Endothelial cell of umbilical vein (primary cell): ENCODE results near the gene SLC22A7. TPM values are rescaled to one million over a fixed set of nuclear protein-coding genes. Genes with fewer than 3 reads are reported as not detected.

Source experiments
- BruUV-seq: library from RNA; stranded (reverse); fragments of 400-500 nt; replicated peaks from 2 replicates; lab custom pipeline; 2021; lab: Mats Ljungman, UMichigan
- CTCF ChIA-PET: fragments of 300-600, 350-600 bp; sonication (Branson Sonifier 250); formaldehyde crosslinking; loops from one replicate; lab custom pipeline; 2021; ENCODE audit warnings: antibody characterized with exemption, inconsistent platforms; lab: Charles Lee
- POLR2A ChIA-PET: fragments of 300-600, 350-600 bp; sonication (Branson Sonifier 250); formaldehyde crosslinking; loops from one replicate; lab custom pipeline; 2021; ENCODE audit warnings: antibody characterized with exemption, inconsistent platforms; lab: Charles Lee
- DNase-seq: peaks from one replicate; pipeline ENCODE4 v3.0.0-alpha.2; 2011; ENCODE audit warnings: low read depth, low spot score
- FAIRE-seq: peaks from 2 replicates; lab custom pipeline; 2011; peaks lifted over from hg19 to GRCh38; lab: Jason Lieb, UNC
- H2AFZ ChIP-seq: 2 replicates; pipeline ENCODE4 v1.6.0; 2012; ENCODE audit warnings: low read depth, low read length, control low read depth, inconsistent platforms
- H3K27ac ChIP-seq: 2 replicates; pipeline ENCODE4 v1.5.1; 2011; ENCODE audit warnings: low read depth, mild to moderate bottlenecking, control low read depth, low read length, moderate library complexity; ENCODE audit not compliant: insufficient read depth
- H3K27me3 ChIP-seq, 2 experiments: 2 replicates each; pipeline versions ENCODE4 v1.6.0 to v1.6.1; 2011; ENCODE audit warnings: low read length in 2 of 2, mixed read lengths in 1 of 2; ENCODE audit not compliant: control insufficient read depth in 2 of 2, insufficient read depth in 2 of 2
- H3K36me3 ChIP-seq, 2 experiments: 2 replicates in 1 of 2; 3 replicates in 1 of 2; pipeline ENCODE4 v1.5.1; 2011; ENCODE audit warnings: low read length in 2 of 2, mild to moderate bottlenecking in 1 of 2, moderate library complexity in 1 of 2; ENCODE audit not compliant: control insufficient read depth in 2 of 2, insufficient read depth in 2 of 2; ENCODE audit errors: extremely low read depth in 1 of 2
- H3K4me1 ChIP-seq: 3 replicates; pipeline ENCODE4 v1.5.1; 2011; ENCODE audit warnings: mild to moderate bottlenecking, low read length; ENCODE audit not compliant: control insufficient read depth, insufficient read depth; ENCODE audit errors: extremely low read depth
- H3K4me2 ChIP-seq: 2 replicates; pipeline ENCODE4 v1.6.1; 2011; ENCODE audit warnings: low read length, control low read depth, mixed read lengths; ENCODE audit not compliant: insufficient read depth
- H3K4me3 ChIP-seq, 3 experiments: fragments of 200-600 bp in 1 of 3; sonication (generic), shearing (Covaris generic) in 1 of 3; replicated peaks in 1 of 3; 2 replicates each; pipeline ENCODE4 v1.5.1; 2011 to 2016; ENCODE audit warnings: control low read depth in 3 of 3, low read length in 3 of 3, mild to moderate bottlenecking in 2 of 3, inconsistent platforms in 1 of 3, low read depth in 1 of 3, moderate library complexity in 1 of 3; ENCODE audit not compliant: insufficient read depth in 1 of 3
- H3K79me2 ChIP-seq: 2 replicates; pipeline ENCODE4 v1.6.0; 2012; ENCODE audit warnings: low read length, inconsistent platforms; ENCODE audit not compliant: control insufficient read depth, insufficient read depth
- H3K9ac ChIP-seq: replicated peaks from 2 replicates; pipeline ENCODE3; 2011; ENCODE audit warnings: low read length, control low read depth; ENCODE audit not compliant: insufficient read depth; ENCODE audit errors: extremely low read depth
- H3K9me1 ChIP-seq: replicated peaks from 3 replicates; pipeline ENCODE4 v1.6.0; 2011; ENCODE audit warnings: mild to moderate bottlenecking, low read length; ENCODE audit not compliant: control insufficient read depth, insufficient read depth; ENCODE audit errors: extremely low read depth
- H3K9me3 ChIP-seq: replicated peaks from 2 replicates; pipeline ENCODE4 v1.5.1; 2012; ENCODE audit warnings: low read length, inconsistent platforms; ENCODE audit not compliant: control insufficient read depth, insufficient read depth
- H4K20me1 ChIP-seq: replicated peaks from 2 replicates; pipeline ENCODE3; 2011; ENCODE audit warnings: mild to moderate bottlenecking, low read length; ENCODE audit not compliant: control insufficient read depth, insufficient read depth; ENCODE audit errors: extremely low read depth
- CTCF ChIP-seq, 2 donors: IDR thresholded peaks; 1 replicate in 1 of 2; 2 replicates in 1 of 2; pipeline ENCODE4 v1.5.1; 2011; ENCODE audit warnings: low read length in 2 of 2, mild to moderate bottlenecking in 2 of 2, moderate library complexity in 2 of 2, control low read depth in 1 of 2, inconsistent platforms in 1 of 2, low read depth in 1 of 2; ENCODE audit not compliant: insufficient read depth in 1 of 2; ENCODE audit errors: extremely low read depth in 1 of 2
- EZH2 ChIP-seq: IDR thresholded peaks from 2 replicates; pipeline ENCODE4 v1.6.1; 2012; ENCODE audit warnings: borderline replicate concordance, low read depth, mild to moderate bottlenecking, moderate library complexity, low read length, inconsistent platforms; ENCODE audit not compliant: severe bottlenecking
- FOS ChIP-seq: IDR thresholded peaks from 2 replicates; pipeline ENCODE4 v1.6.1; 2011; ENCODE audit warnings: mild to moderate bottlenecking, low read length, moderate library complexity, borderline replicate concordance; ENCODE audit not compliant: insufficient read depth
- GATA2 ChIP-seq: IDR thresholded peaks from 2 replicates; pipeline ENCODE4 v1.7.0; 2011; ENCODE audit warnings: low read depth, mild to moderate bottlenecking, moderate library complexity, mixed read lengths, low read length; ENCODE audit not compliant: insufficient read length, insufficient read depth
- JUN ChIP-seq: IDR thresholded peaks from 2 replicates; pipeline ENCODE4 v1.6.1; 2011; ENCODE audit warnings: borderline replicate concordance, low read depth; ENCODE audit not compliant: insufficient read length, insufficient read depth
- MAX ChIP-seq: IDR thresholded peaks from 2 replicates; pipeline ENCODE4 v1.6.1; 2011; ENCODE audit not compliant: insufficient read depth, insufficient read length
- MYC ChIP-seq: IDR thresholded peaks from one replicate; pipeline ENCODE4 v1.6.1; 2011; ENCODE audit warnings: mild to moderate bottlenecking, low read depth, low read length
- POLR2A ChIP-seq: IDR thresholded peaks from 2 replicates; pipeline ENCODE4 v1.6.1; 2012; ENCODE audit warnings: low read depth, mild to moderate bottlenecking, control low read depth, low read length
- POLR2AphosphoS5 ChIP-seq: IDR thresholded peaks from 2 replicates; pipeline ENCODE4 v1.6.1; 2012; ENCODE audit warnings: low read depth, mild to moderate bottlenecking, control low read depth, low read length, moderate library complexity; ENCODE audit not compliant: insufficient read depth
- dilution Hi-C: fragments of 300-500 bp; cut with MboI; formaldehyde crosslinking; loops from one replicate; pipeline ENCODE4 v1.15.0; 2019; ENCODE audit warnings: low sequenced_read_pairs; ENCODE audit not compliant: extremely low pct_ligation_motif_present
- intact Hi-C: fragments of 100-400 bp; cut with micrococcal nuclease; formaldehyde crosslinking; loops from one replicate; pipeline ENCODE4 v1.10.0; 2022
- polyA plus RNA-seq, 4 experiments: library from polyadenylated mRNA; depleted of rRNA in 3 of 4; stranded (reverse) in 3 of 4; unstranded in 1 of 4; fragments of >200 nt; gene quantifications; 2 replicates each; pipeline versions ENCODE4 v1.2.1 to v1.2.3, GENCODE V29; 2011 to 2012; ENCODE audit warnings: missing spikeins in 1 of 4
- total RNA-seq: library from RNA; stranded (reverse); gene quantifications from 2 replicates; pipeline ENCODE4 v1.2.3, GENCODE V29; 2021

Gene SLC22A7
- total and polyA plus RNA-seq, 2 donors (not counting 3 experiments of a cell fraction or from before 2014, with no cell fraction given): not detected

- Histone ChIP-seq H3K79me2 (no peaks in the 10 kb centered on the region), H3K4me2 (no peak overlapping the region), H2AFZ (no peak overlapping the region), H3K27ac (no peak overlapping the region), H3K9ac (no peak overlapping the region), H3K27me3 (peaks cover 14% of the 10 kb centered on the region in 2 experiments), H3K4me1 (no peaks in the 10 kb centered on the region), H4K20me1 (no peaks in the 10 kb centered on the region), H3K9me1 (no peaks in the 10 kb centered on the region), H3K9me3 (no peaks in the 10 kb centered on the region), H3K36me3 (no peaks in the 10 kb centered on the region), H3K4me3 (no peak overlapping the region)
- POLR2A ChIA-PET: no interaction called here
- DNase-seq (no peak), FAIRE-seq (no peak)
- CTCF ChIA-PET: interaction anchor here (0.7 kb wide), 1 partner anchor 68 kb away, joined by 4 read pairs; no protein-coding TSS in a partner anchor
- no TSS peak for BruUV-seq
- dilution Hi-C loops (no loop called here), intact Hi-C loops (no loop called here)
- TF ChIP-seq MAX (no peak), MYC (no peak), JUN (no peak), POLR2A (no peak), FOS (no peak), CTCF (IDR thresholded peaks at IDR 0.05; ENCODE audit: extremely low read depth in 1 of 2, insufficient read depth in 1 of 2, low read depth in 1 of 2, low read length in 2 of 2) (no peak), GATA2 (no peak), POLR2AphosphoS5 (no peak), EZH2 (no peak)
Measured at GRCh38 chr6:43265564-43265963, 32.5 kb upstream of the SLC22A7 start.
